DMS114 treated with DMSO at 0.1 percent for 48 hours (cell line): ENCODE measurements around the gene FIP1L1.
"Not testable (repeated sequence)": the region's sequence is repeated elsewhere in the genome, so short reads cannot be mapped to it uniquely, and the experiment has no call there.

Experiments used
- DNase-seq: peaks from one replicate; lab custom pipeline; 2025; ENCODE audit not compliant: unreplicated experiment; lab: John Stamatoyannopoulos, UW

FIP1L1 gene

GRCh38 chr4:53466576-53466975, 89.1 kb downstream of the FIP1L1 start:
- not testable (repeated sequence) for DNase-seq

GRCh38 chr4:53476232-53477037, 99.0 kb downstream of the FIP1L1 start:
- DNase-seq = no peak

- no peak for DNase-seq
Measured at GRCh38 chr4:53477038-53477565, 99.7 kb downstream of the FIP1L1 start.

GRCh38 chr4:53477636-53478035, 100.2 kb downstream of the FIP1L1 start:
- DNase-seq = no peak

GRCh38 chr4:53478671-53479456, 101.4 kb downstream of the FIP1L1 start:
- no peak for DNase-seq

GRCh38 chr4:53479736-53480525, 102.5 kb downstream of the FIP1L1 start:
- no peak for DNase-seq

- no peak for DNase-seq
Measured at GRCh38 chr4:53480909-53481308, 103.5 kb downstream of the FIP1L1 start.

- DNase-seq = no peak
Measured at GRCh38 chr4:53481586-53481985, 104.1 kb downstream of the FIP1L1 start.

GRCh38 chr4:53483250-53483649, 105.8 kb downstream of the FIP1L1 start:
- no peak for DNase-seq

GRCh38 chr4:53484911-53485657, 107.6 kb downstream of the FIP1L1 start:
- DNase-seq = no peak

- DNase-seq = no peak
Measured at GRCh38 chr4:53485658-53486040, 108.2 kb downstream of the FIP1L1 start.

GRCh38 chr4:53487766-53488165, 110.3 kb downstream of the FIP1L1 start:
- no peak for DNase-seq

GRCh38 chr4:53489279-53489889, 111.9 kb downstream of the FIP1L1 start:
- no peak for DNase-seq

GRCh38 chr4:53490161-53490956, 112.9 kb downstream of the FIP1L1 start:
- DNase-seq = no peak

- peak; percentile 1 for DNase-seq
Measured at GRCh38 chr4:53490965-53491622, 113.7 kb downstream of the FIP1L1 start.

- DNase-seq = no peak
Measured at GRCh38 chr4:53494851-53495250, 117.4 kb downstream of the FIP1L1 start.

- no peak for DNase-seq
Measured at GRCh38 chr4:53497487-53498244, 120.2 kb downstream of the FIP1L1 start.

GRCh38 chr4:53498706-53499105, 121.3 kb downstream of the FIP1L1 start:
- no peak for DNase-seq
